Measurements from ENCODE around the gene ASIP. TPM values are rescaled to one million over a fixed set of nuclear protein-coding genes. Genes with fewer than 3 reads are reported as not detected.
A peak's percentile ranks its signal among the peaks of the same experiment; 100 is the strongest.

The ASIP gene
- total RNA-seq, 1 experiment from 2014 or later: not detected

DNA sequence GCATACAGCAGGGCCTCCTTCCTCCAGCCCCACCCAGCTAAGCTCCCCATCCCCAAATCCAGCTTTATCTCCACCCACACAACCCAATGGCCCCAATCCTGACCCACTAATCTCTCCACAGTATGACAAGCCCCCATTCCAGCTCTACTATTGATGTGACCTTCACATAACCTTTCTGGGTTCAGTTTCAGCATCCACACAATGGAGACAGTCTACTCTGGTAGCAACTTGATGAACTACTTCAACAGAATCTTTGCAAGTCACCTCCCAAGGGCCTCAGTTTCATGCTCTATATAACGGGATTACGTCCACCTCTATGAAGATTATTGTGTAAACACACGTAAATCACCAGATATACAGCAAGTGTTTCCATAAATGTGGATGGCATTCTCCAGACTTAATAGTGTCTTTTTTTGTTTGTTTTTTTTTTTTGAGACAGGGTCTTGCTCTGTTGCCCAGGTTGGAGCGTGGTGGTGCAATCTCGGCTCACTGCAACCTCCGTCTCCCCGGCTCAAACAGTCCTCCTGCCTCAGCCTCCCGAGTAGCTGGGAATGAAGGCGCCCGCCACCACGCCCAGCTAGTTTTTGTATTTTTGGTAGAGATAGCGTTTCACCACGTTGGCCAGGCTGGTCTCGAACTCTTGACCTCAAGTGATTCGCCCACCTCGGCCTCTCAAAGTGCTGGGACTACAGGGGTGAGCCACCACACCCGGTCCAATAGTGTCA lies 60.5 kb downstream of the ASIP start:
- peaks cover 65% of the 10 kb centered on the region for H3K79me2 ChIP-seq (ENCODE audit: low read length)
- DNase-seq: no peak
- peak overlapping the region; percentile 75 for H3K4me2 ChIP-seq (ENCODE audit: low read depth, low read length, poor library complexity, severe bottlenecking)
- H3K9ac ChIP-seq (ENCODE audit: low read length): peak overlapping the region; percentile 82
- no peaks in the 10 kb centered on the region for H3K9me3 ChIP-seq (ENCODE audit: low read length)
- peaks cover 30% of the 10 kb centered on the region for H3K4me1 ChIP-seq (ENCODE audit: low read length)
- peaks cover 19% of the 10 kb centered on the region for H4K20me1 ChIP-seq (ENCODE audit: insufficient read depth, low read depth, low read length)
- H3K27ac ChIP-seq (ENCODE audit: low read length): peak overlapping the region; percentile 77
- no peaks in the 10 kb centered on the region for H3K27me3 ChIP-seq (ENCODE audit: low read length)
- H3K36me3 ChIP-seq (ENCODE audit: insufficient read depth, low read length): peaks cover 8% of the 10 kb centered on the region; the same call in 1 of the 2 replicates
- no peak overlapping the region for H2AFZ ChIP-seq (ENCODE audit: low read length)
- H3K4me3 ChIP-seq (ENCODE audit: low read length): peak overlapping the region; percentile 78
- no peaks in the 10 kb centered on the region for H3K9me2 ChIP-seq (replicated peaks; ENCODE audit: insufficient read depth, low read length)

DNA sequence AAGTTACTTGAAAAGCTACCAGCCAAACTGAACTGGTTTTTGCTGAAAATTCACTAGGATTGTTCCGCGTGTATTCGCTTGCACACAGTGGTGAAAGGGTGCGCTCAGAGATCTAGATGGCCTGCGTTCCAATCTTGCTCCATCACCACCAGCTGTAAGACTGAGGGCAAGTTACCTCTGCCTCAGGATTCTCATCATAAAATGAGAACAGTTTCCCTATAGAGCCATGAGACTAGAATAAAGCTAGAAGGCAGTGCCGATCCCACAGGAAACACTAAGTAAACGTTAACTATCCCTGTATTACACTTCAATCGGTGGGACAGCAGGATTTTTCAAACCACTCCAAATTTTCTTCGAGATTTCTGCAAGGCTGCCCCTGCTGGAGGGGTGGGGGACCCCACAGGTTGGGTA lies 61.1 kb downstream of the ASIP start:
- H3K9ac ChIP-seq (ENCODE audit: low read length): peak overlapping the region; percentile 82
- H4K20me1 ChIP-seq (ENCODE audit: insufficient read depth, low read depth, low read length): peaks cover 16% of the 10 kb centered on the region
- H3K4me3 ChIP-seq (ENCODE audit: low read length): peak overlapping the region; percentile 78
- DNase-seq: no peak
- peaks cover 59% of the 10 kb centered on the region for H3K79me2 ChIP-seq (ENCODE audit: low read length)
- H3K9me2 ChIP-seq (replicated peaks; ENCODE audit: insufficient read depth, low read length): no peaks in the 10 kb centered on the region
- H3K4me1 ChIP-seq (ENCODE audit: low read length): peaks cover 30% of the 10 kb centered on the region
- H3K27me3 ChIP-seq (ENCODE audit: low read length): no peaks in the 10 kb centered on the region
- H3K36me3 ChIP-seq (ENCODE audit: insufficient read depth, low read length): peaks cover 8% of the 10 kb centered on the region; the same call in 1 of the 2 replicates
- peak overlapping the region; percentile 77 for H3K27ac ChIP-seq (ENCODE audit: low read length)
- H3K9me3 ChIP-seq (ENCODE audit: low read length): no peaks in the 10 kb centered on the region
- H3K4me2 ChIP-seq (ENCODE audit: low read depth, low read length, poor library complexity, severe bottlenecking): peak overlapping the region; percentile 75
- H2AFZ ChIP-seq (ENCODE audit: low read length): no peak overlapping the region

DNA sequence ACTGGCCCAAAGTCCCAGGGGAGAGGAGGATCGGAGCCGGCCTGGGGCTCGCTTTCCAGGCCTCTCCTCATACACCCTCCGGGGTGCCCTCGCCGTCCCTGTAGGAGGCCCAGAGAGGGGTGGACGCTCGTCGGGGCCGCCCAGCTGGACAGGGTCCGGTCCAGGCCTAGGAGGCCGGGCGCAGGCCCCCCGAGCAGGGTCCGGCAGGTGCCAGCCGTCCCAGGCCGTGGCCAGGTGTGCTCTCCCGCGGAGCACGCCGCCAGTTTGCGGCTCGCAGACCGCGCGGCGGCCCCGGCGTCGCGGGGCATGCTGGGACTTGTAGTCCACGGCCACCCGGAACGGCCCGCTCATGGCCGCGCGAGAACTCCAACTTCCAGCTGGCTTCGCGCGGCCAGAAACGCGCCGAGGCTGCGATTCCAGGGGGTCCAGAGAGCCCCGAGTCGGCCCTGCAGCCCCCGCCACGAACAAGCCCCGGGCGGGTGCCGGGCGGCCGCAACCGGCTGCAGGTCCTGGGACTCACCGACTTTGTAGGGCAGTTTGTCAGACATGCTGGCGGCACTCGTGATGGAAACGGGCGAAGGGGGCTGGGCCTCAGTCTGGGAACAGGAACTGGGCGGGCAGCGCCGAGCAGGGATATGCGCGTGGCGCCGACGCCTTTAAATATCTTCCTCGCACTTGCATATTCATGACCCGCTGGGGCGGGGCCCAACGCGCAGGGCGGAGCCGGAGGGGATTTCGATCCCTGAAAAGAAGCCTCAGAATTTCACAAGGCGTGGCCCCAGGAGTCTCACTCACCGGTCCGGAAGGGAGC lies 61.7 kb downstream of the ASIP start, which contains the start of gene AHCY:
TSS of gene AHCY (minus strand) at position 633 of the 811 bp plus-strand sequence. CDS start at position 548, 85 bp downstream.
- DNase-seq: peak; percentile 97
- Histone ChIP-seq H3K79me2 (ENCODE audit: low read length) (peaks cover 54% of the 10 kb centered on the region), H3K27me3 (ENCODE audit: low read length) (no peaks in the 10 kb centered on the region)

DNA sequence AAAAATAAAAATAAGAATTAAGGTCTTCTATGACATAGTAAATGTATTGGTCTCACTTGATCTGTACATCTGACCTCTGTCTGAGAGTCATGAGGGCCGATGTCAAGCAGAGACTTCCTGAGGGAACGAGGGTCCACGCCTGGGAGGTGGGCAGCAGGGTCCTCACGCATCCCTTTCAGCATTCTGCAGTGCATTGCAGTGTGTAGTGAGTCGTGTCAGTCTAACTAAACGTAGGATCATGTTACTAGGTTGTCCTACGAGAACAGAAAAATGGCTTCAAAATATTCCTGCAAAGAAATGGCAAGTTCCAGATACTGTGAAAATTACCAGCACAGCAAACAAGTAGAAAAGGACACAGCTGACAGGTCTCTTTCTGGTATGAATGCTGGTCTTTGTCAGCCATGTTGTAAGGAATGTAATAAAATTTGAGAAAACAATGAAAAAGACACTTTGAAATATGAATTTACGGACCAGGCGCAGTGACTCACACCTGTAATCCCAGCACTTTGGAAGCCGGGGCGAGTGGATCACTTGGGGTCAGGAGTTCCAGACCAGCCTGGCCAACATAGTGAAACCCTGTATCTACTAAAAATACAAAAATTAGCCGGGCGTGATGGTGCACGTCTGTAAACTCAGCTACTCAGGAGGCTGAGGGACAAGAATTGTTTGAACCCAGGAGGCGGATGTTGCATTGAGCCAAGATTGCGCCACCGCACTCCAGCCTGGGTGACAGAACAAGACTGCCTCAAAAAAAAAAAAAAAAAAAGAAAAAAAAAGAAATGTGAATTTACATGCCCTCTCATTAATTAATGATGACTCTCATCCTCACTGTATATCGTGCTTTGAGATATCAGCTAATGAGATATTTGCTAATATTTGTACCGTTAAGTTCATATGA lies 64.4 kb downstream of the ASIP start:
- Histone ChIP-seq H2AFZ (ENCODE audit: low read length) (no peak overlapping the region), H4K20me1 (ENCODE audit: insufficient read depth, low read depth, low read length) (peaks cover 4% of the 10 kb centered on the region; the same call in 1 of the 2 replicates), H3K4me1 (ENCODE audit: low read length) (peaks cover 17% of the 10 kb centered on the region), H3K9me2 (replicated peaks; ENCODE audit: insufficient read depth, low read length) (no peaks in the 10 kb centered on the region), H3K9ac (ENCODE audit: low read length) (no peak overlapping the region), H3K27ac (ENCODE audit: low read length) (no peak overlapping the region), H3K79me2 (ENCODE audit: low read length) (peaks cover 31% of the 10 kb centered on the region), H3K9me3 (ENCODE audit: low read length) (no peaks in the 10 kb centered on the region), H3K36me3 (ENCODE audit: insufficient read depth, low read length) (peaks cover 3% of the 10 kb centered on the region; the same call in 1 of the 2 replicates), H3K4me2 (ENCODE audit: low read depth, low read length, poor library complexity, severe bottlenecking) (no peak overlapping the region), H3K27me3 (ENCODE audit: low read length) (no peaks in the 10 kb centered on the region), H3K4me3 (ENCODE audit: low read length) (no peak overlapping the region)
- no peak for DNase-seq

More for the DNA sequence above, 61.7 kb downstream of the ASIP start, which contains the start of gene AHCY:
- peak within 1 kb of the TSS; percentile 78 for H3K4me3 ChIP-seq (ENCODE audit: low read length)
- peak within 1 kb of the TSS; percentile 79 for H2AFZ ChIP-seq (ENCODE audit: low read length)
- H3K9me3 ChIP-seq (ENCODE audit: low read length): no peaks in the 10 kb centered on the region
- no peaks in the 10 kb centered on the region for H3K9me2 ChIP-seq (replicated peaks; ENCODE audit: insufficient read depth, low read length)
- peaks cover 30% of the 10 kb centered on the region for H3K4me1 ChIP-seq (ENCODE audit: low read length)
- peaks cover 11% of the 10 kb centered on the region for H4K20me1 ChIP-seq (ENCODE audit: insufficient read depth, low read depth, low read length)
- H3K36me3 ChIP-seq (ENCODE audit: insufficient read depth, low read length): peaks cover 8% of the 10 kb centered on the region; the same call in 1 of the 2 replicates
- peak within 1 kb of the TSS; percentile 82 for H3K9ac ChIP-seq (ENCODE audit: low read length)
- peak within 1 kb of the TSS; percentile 77 for H3K27ac ChIP-seq (ENCODE audit: low read length)
- peak within 1 kb of the TSS; percentile 75 for H3K4me2 ChIP-seq (ENCODE audit: low read depth, low read length, poor library complexity, severe bottlenecking)

DNA sequence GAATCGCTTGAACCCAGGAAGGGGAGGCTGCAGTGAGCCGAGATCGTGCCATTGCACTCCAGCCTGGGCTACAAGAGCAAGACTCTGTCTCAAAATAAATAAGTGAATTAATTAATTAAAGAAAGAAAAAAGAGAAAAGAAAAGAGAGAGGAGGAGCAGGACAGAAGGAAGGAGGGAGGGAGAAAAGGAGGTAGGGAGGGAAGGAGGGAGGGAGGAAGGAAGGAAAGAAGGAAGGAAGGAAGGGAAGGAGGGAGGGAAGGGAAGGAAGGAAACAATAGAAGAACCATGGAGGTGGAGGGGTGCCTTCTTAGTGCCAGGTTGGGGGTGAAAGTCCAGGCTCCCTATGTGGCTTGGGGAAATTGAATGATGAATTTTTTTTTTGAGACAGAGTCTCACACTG lies 68.5 kb downstream of the ASIP start:
- H3K79me2 ChIP-seq (ENCODE audit: low read length): no peaks in the 10 kb centered on the region
- H3K4me3 ChIP-seq (ENCODE audit: low read length): no peak overlapping the region
- no peak overlapping the region for H3K27ac ChIP-seq (ENCODE audit: low read length)
- peaks cover 4% of the 10 kb centered on the region; the same call in 1 of the 2 replicates for H3K4me1 ChIP-seq (ENCODE audit: low read length)
- H4K20me1 ChIP-seq (ENCODE audit: insufficient read depth, low read depth, low read length): no peaks in the 10 kb centered on the region
- no peak overlapping the region for H3K4me2 ChIP-seq (ENCODE audit: low read depth, low read length, poor library complexity, severe bottlenecking)
- H3K27me3 ChIP-seq (ENCODE audit: low read length): no peaks in the 10 kb centered on the region
- no peak overlapping the region for H3K9ac ChIP-seq (ENCODE audit: low read length)
- H3K9me2 ChIP-seq (replicated peaks; ENCODE audit: insufficient read depth, low read length): no peaks in the 10 kb centered on the region
- DNase-seq: no peak
- no peaks in the 10 kb centered on the region for H3K36me3 ChIP-seq (ENCODE audit: insufficient read depth, low read length)
- no peaks in the 10 kb centered on the region for H3K9me3 ChIP-seq (ENCODE audit: low read length)
- H2AFZ ChIP-seq (ENCODE audit: low read length): no peak overlapping the region

DNA sequence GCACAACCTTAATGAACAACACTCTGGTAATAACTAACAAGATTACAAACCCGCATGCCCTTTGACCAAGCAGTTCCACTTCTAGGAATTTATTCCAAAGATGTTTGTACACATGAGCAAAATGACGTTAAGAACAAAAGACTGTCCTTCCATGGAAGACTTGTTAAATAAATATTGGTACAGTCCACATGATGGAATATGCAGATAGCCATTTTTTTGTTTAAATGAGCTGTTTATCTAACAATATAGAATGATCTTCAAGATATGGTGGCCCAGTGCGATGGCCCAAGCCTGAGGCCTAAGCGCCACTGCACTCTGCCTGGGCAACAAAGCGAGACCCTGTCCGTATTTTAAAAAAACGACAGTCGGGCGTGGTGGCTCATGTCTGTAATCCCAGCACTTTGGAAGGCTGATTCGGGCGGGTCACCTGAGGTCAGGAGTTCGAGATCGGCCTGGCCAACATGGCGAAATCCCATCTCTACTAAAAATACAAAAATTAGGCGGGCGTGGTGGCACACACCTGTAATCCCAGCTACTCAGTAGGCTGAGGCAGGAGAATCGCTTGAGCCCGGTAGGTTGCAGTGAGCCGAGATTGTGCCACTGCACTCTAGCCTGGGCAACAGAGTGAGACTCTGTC lies 69.4 kb downstream of the ASIP start:
- Histone ChIP-seq H4K20me1 (ENCODE audit: insufficient read depth, low read depth, low read length) (no peaks in the 10 kb centered on the region), H3K36me3 (ENCODE audit: insufficient read depth, low read length) (no peaks in the 10 kb centered on the region), H3K4me3 (ENCODE audit: low read length) (no peak overlapping the region), H2AFZ (ENCODE audit: low read length) (no peak overlapping the region), H3K79me2 (ENCODE audit: low read length) (no peaks in the 10 kb centered on the region), H3K9me2 (replicated peaks; ENCODE audit: insufficient read depth, low read length) (no peaks in the 10 kb centered on the region), H3K27me3 (ENCODE audit: low read length) (no peaks in the 10 kb centered on the region), H3K4me2 (ENCODE audit: low read depth, low read length, poor library complexity, severe bottlenecking) (no peak overlapping the region), H3K9me3 (ENCODE audit: low read length) (no peaks in the 10 kb centered on the region), H3K27ac (ENCODE audit: low read length) (no peak overlapping the region), H3K4me1 (ENCODE audit: low read length) (peaks cover 4% of the 10 kb centered on the region; the same call in 1 of the 2 replicates), H3K9ac (ENCODE audit: low read length) (no peak overlapping the region)
- no peak for DNase-seq

DNA sequence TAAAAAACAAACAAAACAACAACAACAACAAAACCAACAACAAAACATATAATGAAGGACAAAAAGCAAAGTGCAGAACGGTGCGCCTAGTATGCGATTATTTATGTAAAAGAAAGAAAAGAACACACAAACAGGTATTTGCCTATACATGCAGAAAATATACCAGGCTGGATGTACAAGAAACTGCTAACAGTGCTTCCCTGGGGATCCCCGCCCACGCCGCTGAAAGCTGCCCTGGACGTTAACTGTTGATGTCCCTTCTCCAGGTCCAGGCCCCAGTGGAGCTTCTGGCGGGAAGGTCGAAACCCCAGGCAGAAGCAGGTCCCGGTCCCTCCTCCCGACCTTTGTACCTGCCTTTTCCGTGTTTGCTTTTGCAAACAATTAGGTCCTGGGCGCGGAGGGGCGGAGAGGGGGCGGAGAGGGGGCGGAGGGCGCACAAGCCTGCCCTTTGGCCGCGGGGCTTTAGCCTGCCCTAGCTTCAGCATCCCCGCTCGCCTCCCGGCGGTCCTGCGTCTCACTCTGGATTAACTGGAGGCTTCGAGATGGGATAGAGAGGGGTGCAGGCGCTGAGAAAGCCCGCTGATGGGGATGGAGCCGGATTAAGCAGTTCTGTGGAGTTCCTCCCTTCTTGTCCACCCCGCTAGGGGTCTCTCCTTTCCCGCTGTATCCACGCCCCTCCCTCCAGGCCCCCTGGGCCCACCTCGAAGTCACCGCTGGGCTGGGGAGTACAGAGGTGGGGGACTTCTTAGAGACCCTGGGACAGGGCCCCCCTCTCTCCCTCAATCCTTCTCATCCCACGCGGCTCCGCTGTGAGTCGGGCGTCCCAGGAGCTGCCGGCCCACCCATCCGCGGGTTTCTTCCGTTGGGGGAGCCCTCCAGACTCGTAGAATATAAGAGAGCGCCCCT lies 70.1 kb downstream of the ASIP start:
- no peaks in the 10 kb centered on the region for H3K36me3 ChIP-seq (ENCODE audit: insufficient read depth, low read length)
- DNase-seq: no peak
- H3K4me3 ChIP-seq (ENCODE audit: low read length): no peak overlapping the region
- no peaks in the 10 kb centered on the region for H4K20me1 ChIP-seq (ENCODE audit: insufficient read depth, low read depth, low read length)
- H3K9me2 ChIP-seq (replicated peaks; ENCODE audit: insufficient read depth, low read length): no peaks in the 10 kb centered on the region
- no peaks in the 10 kb centered on the region for H3K27me3 ChIP-seq (ENCODE audit: low read length)
- no peak overlapping the region for H3K4me2 ChIP-seq (ENCODE audit: low read depth, low read length, poor library complexity, severe bottlenecking)
- H3K9ac ChIP-seq (ENCODE audit: low read length): no peak overlapping the region
- H3K4me1 ChIP-seq (ENCODE audit: low read length): peaks cover 4% of the 10 kb centered on the region; the same call in 1 of the 2 replicates
- no peaks in the 10 kb centered on the region for H3K9me3 ChIP-seq (ENCODE audit: low read length)
- no peak overlapping the region for H3K27ac ChIP-seq (ENCODE audit: low read length)
- no peaks in the 10 kb centered on the region for H3K79me2 ChIP-seq (ENCODE audit: low read length)
- H2AFZ ChIP-seq (ENCODE audit: low read length): no peak overlapping the region

Data from Karpas-422 (cell line).